Loucy (cell line): ENCODE data around the gene NCF4.

Experiments used
- EZH2phosphoT487 ChIP-seq: fragments of 200-600 bp; IDR thresholded peaks from 2 replicates; pipeline ENCODE4 v1.6.1; 2018; ENCODE audit warnings: antibody characterized with exemption, mild to moderate bottlenecking, moderate library complexity, borderline replicate concordance
- TF ChIP-seq, protein P1 (sequence below): fragments of 200-600 bp; sonication (generic); conservative IDR thresholded peaks from 2 replicates; pipeline ENCODE4 v1.5.1; 2014; ENCODE audit warnings: mild to moderate bottlenecking, antibody characterized with exemption, low read length

DNA sequence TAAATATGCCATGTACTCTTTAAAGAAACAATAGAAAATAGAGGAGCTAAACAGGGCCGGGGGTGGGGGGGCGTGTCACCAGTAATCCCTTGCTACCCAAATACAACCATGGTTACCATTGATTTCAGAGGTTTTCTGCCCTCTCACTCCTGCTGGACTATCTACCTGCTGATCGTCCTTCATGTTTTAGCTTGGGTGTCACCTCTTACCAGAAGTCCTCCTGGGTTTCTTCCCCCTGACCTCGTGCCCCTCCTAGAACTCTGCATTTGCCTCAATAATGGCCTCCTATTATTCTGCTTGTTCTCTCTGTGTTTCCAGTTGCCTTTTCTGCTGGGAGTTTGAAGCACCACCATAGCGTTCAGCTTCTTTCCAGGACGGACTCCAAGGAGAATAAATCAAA is 34.5 kb upstream of the NCF4 start:
- TF ChIP-seq, protein P1, sequence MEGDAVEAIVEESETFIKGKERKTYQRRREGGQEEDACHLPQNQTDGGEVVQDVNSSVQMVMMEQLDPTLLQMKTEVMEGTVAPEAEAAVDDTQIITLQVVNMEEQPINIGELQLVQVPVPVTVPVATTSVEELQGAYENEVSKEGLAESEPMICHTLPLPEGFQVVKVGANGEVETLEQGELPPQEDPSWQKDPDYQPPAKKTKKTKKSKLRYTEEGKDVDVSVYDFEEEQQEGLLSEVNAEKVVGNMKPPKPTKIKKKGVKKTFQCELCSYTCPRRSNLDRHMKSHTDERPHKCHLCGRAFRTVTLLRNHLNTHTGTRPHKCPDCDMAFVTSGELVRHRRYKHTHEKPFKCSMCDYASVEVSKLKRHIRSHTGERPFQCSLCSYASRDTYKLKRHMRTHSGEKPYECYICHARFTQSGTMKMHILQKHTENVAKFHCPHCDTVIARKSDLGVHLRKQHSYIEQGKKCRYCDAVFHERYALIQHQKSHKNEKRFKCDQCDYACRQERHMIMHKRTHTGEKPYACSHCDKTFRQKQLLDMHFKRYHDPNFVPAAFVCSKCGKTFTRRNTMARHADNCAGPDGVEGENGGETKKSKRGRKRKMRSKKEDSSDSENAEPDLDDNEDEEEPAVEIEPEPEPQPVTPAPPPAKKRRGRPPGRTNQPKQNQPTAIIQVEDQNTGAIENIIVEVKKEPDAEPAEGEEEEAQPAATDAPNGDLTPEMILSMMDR: no peak
- TF ChIP-seq EZH2phosphoT487: no peak
